GM19023 (cell line): Measurements from ENCODE around the gene THAP7.

Experiments used
- ATAC-seq: cut with Tn5 transposase; IDR thresholded peaks from one replicate; pipeline ENCODE4 v1.9.1; 2021; ENCODE audit warnings: mild to moderate bottlenecking, moderate library complexity; ENCODE audit not compliant: unreplicated experiment

THAP7 gene

DNA sequence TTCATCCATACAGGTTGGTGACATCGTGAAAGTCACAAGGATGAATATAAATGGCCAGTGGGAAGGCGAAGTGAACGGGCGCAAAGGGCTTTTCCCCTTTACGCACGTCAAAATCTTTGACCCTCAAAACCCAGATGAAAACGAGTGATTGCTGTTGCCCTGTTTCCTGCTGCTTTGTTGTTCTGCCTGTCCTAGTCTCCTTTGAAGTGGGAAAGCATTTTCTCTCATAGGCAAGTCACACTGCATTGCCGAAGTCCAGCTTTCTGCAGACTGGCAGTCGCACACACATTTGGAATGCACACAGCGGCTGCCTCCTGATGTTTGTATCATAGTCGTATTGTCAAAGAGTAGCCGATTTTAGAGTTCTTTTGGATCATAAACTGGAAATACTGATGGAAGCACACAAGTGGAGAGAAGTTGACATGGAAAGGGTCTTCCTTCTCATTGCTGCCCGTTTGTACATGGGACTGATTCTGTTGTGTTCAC is 52.2 kb downstream of the THAP7 start:
- ATAC-seq = no peak
